ENCODE results near the gene CDH6.

The CDH6 gene

DNA sequence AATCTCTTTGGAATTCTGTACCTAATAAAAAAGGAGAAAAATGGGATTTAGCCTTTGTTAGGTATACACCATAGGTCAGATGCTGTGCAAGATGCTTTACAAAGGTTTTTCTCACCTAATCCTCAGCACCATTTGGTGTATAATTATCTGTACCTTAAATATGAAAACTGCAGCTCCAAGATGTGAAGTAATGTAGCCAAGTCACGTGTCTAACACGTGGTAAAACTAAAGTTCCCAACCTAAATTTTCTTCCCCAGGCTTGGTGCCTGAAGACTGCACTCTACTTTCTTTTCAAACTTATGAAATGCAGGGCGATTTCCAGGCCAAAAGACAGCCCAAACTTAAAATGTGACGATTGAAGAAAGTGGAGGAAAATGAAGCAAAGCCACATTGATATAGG lies 125.8 kb downstream of the CDH6 start:
- DNase-seq (ENCODE audit: low spot score in 2 of 2) (no peak), ATAC-seq (replicated peaks; ENCODE audit: extremely low read depth, poor library complexity, severe bottlenecking) (no peak)
- no peak overlapping the region for H3K27ac Mint-ChIP-seq (ENCODE audit: low read depth)
- H3K36me3 Mint-ChIP-seq (ENCODE audit: insufficient read depth): no peaks in the 10 kb centered on the region
- no peaks in the 10 kb centered on the region for H3K4me1 Mint-ChIP-seq
- no peaks in the 10 kb centered on the region for H3K9me3 Mint-ChIP-seq
- H3K4me3 Mint-ChIP-seq: no peak overlapping the region
- H3K27me3 Mint-ChIP-seq: no peaks in the 10 kb centered on the region

DNA sequence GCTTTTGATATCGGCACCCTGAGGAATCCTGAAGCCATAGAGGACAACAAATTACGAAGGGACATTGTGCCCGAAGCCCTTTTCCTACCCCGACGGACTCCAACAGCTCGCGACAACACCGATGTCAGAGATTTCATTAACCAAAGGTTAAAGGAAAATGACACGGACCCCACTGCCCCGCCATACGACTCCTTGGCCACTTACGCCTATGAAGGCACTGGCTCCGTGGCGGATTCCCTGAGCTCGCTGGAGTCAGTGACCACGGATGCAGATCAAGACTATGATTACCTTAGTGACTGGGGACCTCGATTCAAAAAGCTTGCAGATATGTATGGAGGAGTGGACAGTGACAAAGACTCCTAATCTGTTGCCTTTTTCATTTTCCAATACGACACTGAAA lies 129.5 kb downstream of the CDH6 start:
- no peak overlapping the region for H3K4me3 Mint-ChIP-seq
- no peaks in the 10 kb centered on the region for H3K27me3 Mint-ChIP-seq

DNA sequence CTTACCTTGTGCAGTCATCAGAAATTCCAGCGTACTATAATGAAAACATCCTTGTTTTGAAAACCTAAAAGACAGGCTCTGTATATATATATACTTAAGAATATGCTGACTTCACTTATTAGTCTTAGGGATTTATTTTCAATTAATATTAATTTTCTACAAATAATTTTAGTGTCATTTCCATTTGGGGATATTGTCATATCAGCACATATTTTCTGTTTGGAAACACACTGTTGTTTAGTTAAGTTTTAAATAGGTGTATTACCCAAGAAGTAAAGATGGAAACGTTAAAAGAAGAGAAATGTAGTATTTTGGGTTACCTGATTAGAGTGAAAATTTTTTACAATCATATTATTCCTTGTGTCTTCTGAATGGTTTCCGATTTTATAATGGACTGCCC lies 131.4 kb downstream of the CDH6 start:
- Mint-ChIP-seq H3K9me3 (no peaks in the 10 kb centered on the region), H3K4me3 (no peak overlapping the region), H3K36me3 (ENCODE audit: insufficient read depth) (no peaks in the 10 kb centered on the region), H3K27ac (ENCODE audit: low read depth) (no peak overlapping the region), H3K27me3 (no peaks in the 10 kb centered on the region), H3K4me1 (no peaks in the 10 kb centered on the region)
- no peak for ATAC-seq (replicated peaks; ENCODE audit: extremely low read depth, poor library complexity, severe bottlenecking)
- no peak for DNase-seq (ENCODE audit: low spot score in 2 of 2)

More for the DNA sequence above, 129.5 kb downstream of the CDH6 start:
- DNase-seq (ENCODE audit: low spot score in 2 of 2) (no peak), ATAC-seq (replicated peaks; ENCODE audit: extremely low read depth, poor library complexity, severe bottlenecking) (no peak)
- Mint-ChIP-seq H3K9me3 (no peaks in the 10 kb centered on the region), H3K4me1 (no peaks in the 10 kb centered on the region), H3K36me3 (ENCODE audit: insufficient read depth) (no peaks in the 10 kb centered on the region), H3K27ac (ENCODE audit: low read depth) (no peak overlapping the region)

DNA sequence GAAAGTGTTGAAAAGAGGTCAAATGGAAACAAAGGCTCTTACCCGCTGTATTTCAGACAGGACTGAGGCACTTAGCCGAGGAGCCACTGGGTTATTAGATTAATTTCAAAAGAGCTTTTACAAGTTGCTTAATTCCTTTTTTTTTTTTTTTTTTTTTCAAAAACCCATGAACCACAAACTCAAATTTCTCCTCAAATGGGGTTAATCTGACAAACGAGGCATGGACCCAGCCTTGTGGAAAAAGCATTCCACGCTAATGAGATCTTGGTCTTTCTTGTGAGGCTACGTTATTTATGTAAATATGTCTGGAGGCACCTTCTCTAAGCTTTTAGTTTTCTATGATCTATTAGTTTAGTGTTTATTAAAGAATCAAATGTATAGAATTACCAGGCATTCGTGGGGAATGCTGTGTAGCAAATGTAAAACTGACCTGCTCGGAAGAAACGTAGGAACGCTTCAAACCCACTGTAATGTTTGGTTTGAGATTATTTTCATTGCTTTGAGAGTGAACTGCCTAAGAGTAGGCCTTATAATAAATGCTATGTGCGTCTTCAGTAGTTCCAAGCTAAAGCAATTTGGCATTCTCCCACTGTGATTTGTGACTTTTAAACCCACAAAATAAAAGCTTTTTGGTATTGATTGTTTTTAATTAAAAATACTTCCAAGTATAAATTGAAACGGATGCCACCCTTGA lies 134.7 kb downstream of the CDH6 start:
- ATAC-seq (replicated peaks; ENCODE audit: extremely low read depth, poor library complexity, severe bottlenecking) (no peak), DNase-seq (ENCODE audit: low spot score in 2 of 2) (no peak)
- no peaks in the 10 kb centered on the region for H3K4me1 Mint-ChIP-seq
- H3K36me3 Mint-ChIP-seq (ENCODE audit: insufficient read depth): no peaks in the 10 kb centered on the region
- H3K27me3 Mint-ChIP-seq: no peaks in the 10 kb centered on the region
- no peaks in the 10 kb centered on the region for H3K9me3 Mint-ChIP-seq
- H3K4me3 Mint-ChIP-seq: no peak overlapping the region
- no peak overlapping the region for H3K27ac Mint-ChIP-seq (ENCODE audit: low read depth)

DNA sequence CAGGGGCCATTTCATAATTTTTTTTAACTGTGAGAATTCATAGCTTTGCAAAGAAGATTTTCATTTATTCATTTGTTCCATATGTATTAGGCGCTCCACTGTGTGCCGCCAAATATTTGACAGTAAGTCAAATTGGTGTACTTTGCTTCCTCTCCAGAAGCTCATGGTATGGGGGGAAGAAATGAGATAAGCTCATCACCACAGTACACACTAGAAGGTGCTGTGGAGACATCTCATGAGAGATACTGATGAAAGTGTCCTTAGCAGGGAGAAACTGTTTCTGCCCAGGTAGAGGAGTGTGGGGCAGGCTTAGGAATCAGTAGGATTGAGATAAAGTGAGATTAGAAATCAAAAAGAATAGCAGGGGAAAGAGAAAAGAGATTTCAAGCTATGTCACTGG lies 136.2 kb downstream of the CDH6 start:
- Mint-ChIP-seq H3K4me1 (no peaks in the 10 kb centered on the region), H3K36me3 (ENCODE audit: insufficient read depth) (no peaks in the 10 kb centered on the region), H3K27me3 (no peaks in the 10 kb centered on the region), H3K27ac (ENCODE audit: low read depth) (no peak overlapping the region), H3K4me3 (no peak overlapping the region), H3K9me3 (no peaks in the 10 kb centered on the region)
- ATAC-seq (replicated peaks; ENCODE audit: extremely low read depth, poor library complexity, severe bottlenecking): no peak
- no peak for DNase-seq (ENCODE audit: low spot score in 2 of 2)

DNA sequence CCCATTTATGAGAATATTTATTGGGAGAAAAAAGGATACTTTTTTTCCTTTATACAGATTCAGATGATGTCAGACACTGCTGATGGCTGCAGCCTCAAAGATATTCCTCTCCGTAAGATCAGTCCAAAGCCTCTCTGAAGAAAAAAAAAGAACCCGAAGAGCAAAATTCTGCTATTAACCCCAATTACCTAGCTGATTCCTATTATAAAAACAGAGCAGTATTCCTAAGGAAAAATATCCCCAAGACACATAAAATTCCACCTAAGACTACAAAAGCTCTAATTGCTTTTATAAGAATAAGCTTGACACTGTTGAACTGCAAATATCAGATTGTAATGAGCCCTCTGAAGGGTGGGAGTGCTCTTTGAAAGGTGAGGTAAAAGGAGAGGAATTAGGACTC lies 138.7 kb downstream of the CDH6 start:
- DNase-seq (ENCODE audit: low spot score in 2 of 2): no peak
- ATAC-seq (replicated peaks; ENCODE audit: extremely low read depth, poor library complexity, severe bottlenecking): no peak
- no peak overlapping the region for H3K4me3 Mint-ChIP-seq
- H3K9me3 Mint-ChIP-seq: no peaks in the 10 kb centered on the region
- no peaks in the 10 kb centered on the region for H3K4me1 Mint-ChIP-seq
- no peaks in the 10 kb centered on the region for H3K36me3 Mint-ChIP-seq (ENCODE audit: insufficient read depth)
- no peak overlapping the region for H3K27ac Mint-ChIP-seq (ENCODE audit: low read depth)
- no peaks in the 10 kb centered on the region for H3K27me3 Mint-ChIP-seq

DNA sequence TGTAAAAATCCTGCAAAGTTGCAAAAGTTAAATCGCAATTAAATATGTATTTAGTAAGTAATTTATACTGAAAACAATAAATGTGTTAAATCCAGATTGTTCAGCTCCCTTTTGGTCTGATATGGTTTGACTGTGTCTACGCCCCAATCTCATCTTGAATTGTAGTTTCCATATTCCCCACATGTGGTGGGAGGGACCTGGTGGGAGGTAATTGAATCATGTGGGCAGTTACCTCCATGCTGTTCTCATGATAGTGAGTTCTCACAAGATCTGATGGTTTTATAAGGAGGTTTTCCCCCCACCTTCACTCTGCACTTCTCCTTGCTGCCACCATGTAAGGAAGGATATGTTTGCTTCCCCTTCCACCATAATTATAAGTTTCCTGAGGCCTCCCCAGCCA lies 140.0 kb downstream of the CDH6 start:
- no peak for ATAC-seq (replicated peaks; ENCODE audit: extremely low read depth, poor library complexity, severe bottlenecking)
- H3K36me3 Mint-ChIP-seq (ENCODE audit: insufficient read depth): no peaks in the 10 kb centered on the region

DNA sequence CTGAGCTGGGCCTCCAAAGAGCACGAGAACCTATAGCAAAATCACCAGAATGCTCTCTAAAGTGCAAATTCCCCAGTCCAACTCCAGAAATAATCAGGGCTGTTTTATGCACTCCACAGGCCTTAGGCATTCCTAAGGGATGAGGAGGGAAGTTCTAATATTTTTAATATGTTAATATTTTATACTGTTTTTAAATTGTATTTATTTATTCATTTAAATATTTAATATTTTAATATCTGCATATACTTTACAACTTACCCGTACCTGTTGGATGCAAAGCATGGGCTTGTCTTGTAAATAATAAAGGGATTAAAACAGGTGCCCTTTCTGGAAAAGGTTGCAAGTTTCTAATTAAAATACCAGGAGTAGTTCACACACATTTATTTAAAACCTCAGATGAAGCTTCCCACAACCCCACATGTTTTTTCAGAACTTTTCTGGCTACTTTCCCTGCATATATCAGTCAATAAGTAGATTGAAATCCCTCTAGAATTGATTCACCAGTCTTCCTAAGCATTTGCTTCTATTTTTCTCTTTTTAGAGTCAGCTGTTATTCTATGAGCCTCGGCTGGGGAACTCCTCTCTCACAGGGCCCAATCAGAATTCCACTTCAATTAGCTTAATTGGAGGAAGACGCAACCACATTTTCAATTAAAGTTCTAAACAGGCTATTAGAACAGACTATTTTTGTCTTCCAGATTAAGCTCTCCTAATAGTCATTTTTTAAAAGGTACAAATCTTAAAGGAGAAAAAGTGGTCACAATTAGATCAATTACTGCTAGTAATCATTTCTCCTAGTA lies 140.8 kb downstream of the CDH6 start:
- H3K4me3 Mint-ChIP-seq: no peak overlapping the region
- no peak overlapping the region for H3K27ac Mint-ChIP-seq (ENCODE audit: low read depth)
- H3K4me1 Mint-ChIP-seq: no peaks in the 10 kb centered on the region
- no peaks in the 10 kb centered on the region for H3K36me3 Mint-ChIP-seq (ENCODE audit: insufficient read depth)
- no peak for ATAC-seq (replicated peaks; ENCODE audit: extremely low read depth, poor library complexity, severe bottlenecking)
- DNase-seq (ENCODE audit: low spot score in 2 of 2): no peak
- no peaks in the 10 kb centered on the region for H3K27me3 Mint-ChIP-seq
- no peaks in the 10 kb centered on the region for H3K9me3 Mint-ChIP-seq

More for the DNA sequence above, 140.0 kb downstream of the CDH6 start:
- Mint-ChIP-seq H3K27ac (ENCODE audit: low read depth) (no peak overlapping the region), H3K4me3 (no peak overlapping the region), H3K9me3 (no peaks in the 10 kb centered on the region), H3K4me1 (no peaks in the 10 kb centered on the region), H3K27me3 (no peaks in the 10 kb centered on the region)
- no peak for DNase-seq (ENCODE audit: low spot score in 2 of 2)

DNA sequence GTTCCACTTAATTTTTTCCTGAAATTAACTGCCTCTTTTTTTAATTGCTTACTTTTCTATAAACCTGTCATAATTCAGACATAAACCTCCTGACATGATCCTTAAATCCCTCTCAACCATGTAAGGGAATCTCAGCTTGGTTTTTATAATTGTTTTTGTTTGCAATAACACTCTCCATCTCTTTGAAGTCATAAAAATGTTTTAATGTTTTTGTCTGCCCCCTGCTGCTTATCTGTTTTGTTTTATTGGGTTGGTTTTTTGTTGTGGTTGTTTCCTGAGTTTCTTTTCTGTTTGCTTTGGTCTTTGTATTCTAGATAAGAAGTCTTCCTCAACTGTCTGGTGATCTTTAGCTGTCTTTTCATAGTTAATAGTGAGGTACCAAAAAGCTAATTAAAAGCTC lies 142.0 kb downstream of the CDH6 start:
- H3K36me3 Mint-ChIP-seq (ENCODE audit: insufficient read depth): no peaks in the 10 kb centered on the region
- H3K9me3 Mint-ChIP-seq: no peaks in the 10 kb centered on the region
- H3K4me3 Mint-ChIP-seq: no peak overlapping the region
- no peaks in the 10 kb centered on the region for H3K27me3 Mint-ChIP-seq
- DNase-seq (ENCODE audit: low spot score in 2 of 2): no peak
- no peak overlapping the region for H3K27ac Mint-ChIP-seq (ENCODE audit: low read depth)
- no peak for ATAC-seq (replicated peaks; ENCODE audit: extremely low read depth, poor library complexity, severe bottlenecking)
- no peaks in the 10 kb centered on the region for H3K4me1 Mint-ChIP-seq

DNA sequence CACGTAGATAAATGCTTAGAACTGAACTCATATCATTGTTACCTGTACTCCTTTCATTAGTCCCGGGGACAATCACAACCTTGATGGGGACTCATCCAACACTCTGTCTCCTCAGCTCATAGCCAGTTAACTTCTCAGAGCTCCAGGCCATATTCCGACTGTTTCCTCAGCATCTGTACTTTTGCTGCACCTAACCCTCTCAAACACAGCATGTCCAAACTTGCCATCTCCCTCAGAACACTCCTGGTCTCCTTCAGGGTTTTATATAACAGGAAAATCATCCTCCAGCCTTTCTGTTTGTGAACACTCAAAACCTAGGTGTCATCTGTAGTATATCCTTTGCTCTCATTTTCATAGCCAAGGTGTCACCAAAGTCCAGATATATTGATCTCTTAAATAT lies 150.5 kb downstream of the CDH6 start:
- ATAC-seq (replicated peaks; ENCODE audit: extremely low read depth, poor library complexity, severe bottlenecking) (no peak), DNase-seq (ENCODE audit: low spot score in 2 of 2) (no peak)
- Mint-ChIP-seq H3K9me3 (peaks cover 6% of the 10 kb centered on the region), H3K36me3 (ENCODE audit: insufficient read depth) (no peaks in the 10 kb centered on the region), H3K27ac (ENCODE audit: low read depth) (no peak overlapping the region), H3K4me3 (no peak overlapping the region), H3K27me3 (peaks cover 12% of the 10 kb centered on the region), H3K4me1 (no peaks in the 10 kb centered on the region)

DNA sequence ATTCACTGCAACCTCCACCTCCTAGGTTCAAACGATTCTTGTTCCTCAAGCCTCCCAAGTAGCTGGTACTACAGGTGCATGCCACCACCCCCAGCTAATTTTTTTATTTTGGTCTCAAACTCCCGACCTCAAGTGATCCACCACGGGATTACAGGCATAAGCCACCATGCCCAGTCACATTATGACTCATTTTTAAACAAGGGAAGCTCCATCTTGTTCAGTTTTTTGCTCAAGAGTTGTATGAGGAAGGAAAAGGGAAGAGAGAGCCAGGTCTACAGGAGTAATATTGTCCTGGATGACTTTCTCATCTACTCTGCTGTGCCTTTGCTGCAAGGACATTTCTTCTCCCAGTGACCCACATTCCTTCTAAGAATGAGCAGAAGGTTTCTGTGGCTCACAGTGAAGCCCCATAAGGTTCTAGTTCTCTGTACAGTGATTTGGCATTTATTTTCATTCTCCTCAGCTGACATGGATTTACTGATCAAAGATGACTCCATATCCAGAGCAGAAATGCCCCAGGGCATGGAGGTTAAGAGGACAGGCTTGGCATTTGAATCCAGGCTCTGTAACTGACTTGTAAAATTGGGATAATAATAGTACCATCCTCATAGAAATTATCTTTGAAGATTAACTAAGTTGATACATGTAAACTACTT lies 153.5 kb downstream of the CDH6 start:
- H3K36me3 Mint-ChIP-seq (ENCODE audit: insufficient read depth): no peaks in the 10 kb centered on the region
- ATAC-seq (replicated peaks; ENCODE audit: extremely low read depth, poor library complexity, severe bottlenecking) (no peak), DNase-seq (ENCODE audit: low spot score in 2 of 2) (no peak)
- peaks cover 5% of the 10 kb centered on the region for H3K9me3 Mint-ChIP-seq
- no peak overlapping the region for H3K27ac Mint-ChIP-seq (ENCODE audit: low read depth)
- no peak overlapping the region for H3K4me3 Mint-ChIP-seq
- no peaks in the 10 kb centered on the region for H3K4me1 Mint-ChIP-seq
- H3K27me3 Mint-ChIP-seq: peaks cover 27% of the 10 kb centered on the region

DNA sequence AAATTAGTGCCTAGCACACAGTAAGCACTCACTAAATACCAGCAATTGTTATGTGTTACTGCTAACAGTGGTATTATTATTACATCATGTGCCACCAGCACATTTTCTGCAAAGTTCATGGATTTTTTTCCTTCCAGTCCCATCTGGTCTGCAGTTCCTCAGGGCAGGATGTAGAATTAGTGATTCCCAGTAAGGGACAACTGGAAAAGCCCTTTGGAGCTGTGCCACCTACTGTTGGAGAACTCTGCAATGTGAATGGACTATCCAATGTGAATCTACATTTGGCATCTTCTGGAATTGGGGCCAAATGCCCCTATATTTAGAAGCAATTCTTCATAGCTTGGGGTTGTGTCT lies 154.0 kb downstream of the CDH6 start:
- Mint-ChIP-seq H3K36me3 (ENCODE audit: insufficient read depth) (no peaks in the 10 kb centered on the region), H3K9me3 (peaks cover 7% of the 10 kb centered on the region), H3K4me3 (no peak overlapping the region), H3K4me1 (no peaks in the 10 kb centered on the region), H3K27me3 (peaks cover 32% of the 10 kb centered on the region), H3K27ac (ENCODE audit: low read depth) (no peak overlapping the region)
- DNase-seq (ENCODE audit: low spot score in 2 of 2): no peak
- no peak for ATAC-seq (replicated peaks; ENCODE audit: extremely low read depth, poor library complexity, severe bottlenecking)

DNA sequence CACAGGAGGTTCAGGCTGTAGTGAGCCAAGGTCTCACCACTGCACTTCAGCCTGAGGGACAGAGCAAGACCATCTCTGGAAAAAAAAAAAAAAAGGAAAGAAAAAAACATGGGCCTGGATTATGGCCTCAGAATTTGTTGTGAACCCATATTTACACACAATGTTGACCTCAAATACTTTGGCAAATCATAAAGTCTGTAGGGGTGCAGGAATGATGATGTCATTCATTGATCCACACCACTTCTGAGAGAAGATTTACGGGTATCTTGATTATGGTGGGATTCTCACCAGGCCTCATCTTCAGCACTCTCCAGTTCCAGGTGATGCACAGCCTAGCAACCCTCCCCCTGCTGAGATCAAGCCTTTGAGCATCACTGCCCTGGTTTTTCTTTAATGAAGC lies 156.9 kb downstream of the CDH6 start:
- H3K27me3 Mint-ChIP-seq: peaks cover 46% of the 10 kb centered on the region
- no peak for DNase-seq (ENCODE audit: low spot score in 2 of 2)
- no peak overlapping the region for H3K4me3 Mint-ChIP-seq
- H3K4me1 Mint-ChIP-seq: no peaks in the 10 kb centered on the region
- peaks cover 9% of the 10 kb centered on the region for H3K9me3 Mint-ChIP-seq
- no peak for ATAC-seq (replicated peaks; ENCODE audit: extremely low read depth, poor library complexity, severe bottlenecking)
- H3K27ac Mint-ChIP-seq (ENCODE audit: low read depth): no peak overlapping the region
- no peaks in the 10 kb centered on the region for H3K36me3 Mint-ChIP-seq (ENCODE audit: insufficient read depth)
